GM19452 (cell line): ENCODE data around the gene C18orf32.
"Not testable (repeated sequence)": the region's sequence is repeated elsewhere in the genome, so short reads cannot be mapped to it uniquely, and the experiment has no call there.

Source experiments
- ATAC-seq: cut with Tn5 transposase; IDR thresholded peaks from one replicate; pipeline ENCODE4 v1.9.1; 2021; ENCODE audit not compliant: unreplicated experiment

The C18orf32 gene

GRCh38 chr18:49486953-49487710 lies at the start of gene C18orf32:
Gene C18orf32 (minus strand): TSS chr18:49487234. CDS start chr18:49483748, 3,486 bp downstream.
- peak; percentile 92 for ATAC-seq

GRCh38 chr18:49534846-49535601 lies 48.0 kb upstream of the C18orf32 start:
- ATAC-seq: no peak

GRCh38 chr18:49531678-49532153 lies 44.7 kb upstream of the C18orf32 start:
- no peak for ATAC-seq

GRCh38 chr18:49529596-49529995 lies 42.6 kb upstream of the C18orf32 start:
- ATAC-seq: no peak

- no peak for ATAC-seq
Observed at GRCh38 chr18:49527631-49528327, 40.7 kb upstream of the C18orf32 start.

- ATAC-seq: no peak
Observed at GRCh38 chr18:49525981-49526380, 38.9 kb upstream of the C18orf32 start.

GRCh38 chr18:49524951-49525350 lies 37.9 kb upstream of the C18orf32 start:
- ATAC-seq: no peak

GRCh38 chr18:49524349-49524748 lies 37.3 kb upstream of the C18orf32 start:
- no peak for ATAC-seq

GRCh38 chr18:49523580-49524093 lies 36.6 kb upstream of the C18orf32 start:
- ATAC-seq: not testable (repeated sequence)

- no peak for ATAC-seq
Observed at GRCh38 chr18:49521216-49521835, 34.3 kb upstream of the C18orf32 start.

- ATAC-seq: no peak
Observed at GRCh38 chr18:49520661-49521145, 33.7 kb upstream of the C18orf32 start.

GRCh38 chr18:49519101-49519971 lies 32.3 kb upstream of the C18orf32 start:
- ATAC-seq: no peak

- no peak for ATAC-seq
Observed at GRCh38 chr18:49517483-49517882, 30.4 kb upstream of the C18orf32 start.

- ATAC-seq: no peak
Observed at GRCh38 chr18:49515516-49515915, 28.5 kb upstream of the C18orf32 start.

GRCh38 chr18:49515003-49515402 lies 28.0 kb upstream of the C18orf32 start:
- ATAC-seq: not testable (repeated sequence)

GRCh38 chr18:49514577-49514976 lies 27.5 kb upstream of the C18orf32 start:
- ATAC-seq: no peak

GRCh38 chr18:49512876-49513275 lies 25.8 kb upstream of the C18orf32 start:
- ATAC-seq: not testable (repeated sequence)

GRCh38 chr18:49510393-49511115 lies 23.5 kb upstream of the C18orf32 start:
- ATAC-seq: no peak

GRCh38 chr18:49506438-49506837 lies 19.4 kb upstream of the C18orf32 start:
- ATAC-seq: not testable (repeated sequence)
